GM19239 (cell line): Measurements from ENCODE around the gene TTC33.

Experiments
- DNase-seq: peaks from one replicate; pipeline ENCODE4 v3.0.0; 2011; ENCODE audit warnings: low spot score; ENCODE audit not compliant: insufficient read length
- FAIRE-seq: peaks from 2 replicates; lab custom pipeline; 2011; peaks lifted over from hg19 to GRCh38; lab: Jason Lieb, UNC

Gene TTC33

DNA sequence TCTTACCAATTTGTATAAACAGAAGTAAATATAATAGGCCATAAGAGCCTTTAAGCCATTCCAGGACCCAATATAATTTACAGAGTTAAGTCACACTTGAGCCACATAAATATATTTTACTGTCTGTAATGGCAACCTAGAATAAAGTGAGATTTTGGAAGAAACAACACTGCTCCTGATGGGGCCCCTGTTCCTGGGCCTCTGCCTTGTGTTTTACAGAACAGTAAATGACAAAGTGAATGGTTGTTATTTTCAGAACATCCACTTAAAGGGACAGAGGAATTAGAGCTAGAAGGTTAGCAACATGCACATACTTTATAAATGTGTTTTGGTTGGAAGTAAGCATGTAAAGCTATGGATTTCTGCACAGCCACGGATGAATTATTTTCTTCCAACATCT is 72.5 kb downstream of the TTC33 start:
- FAIRE-seq: peak; percentile 11

DNA sequence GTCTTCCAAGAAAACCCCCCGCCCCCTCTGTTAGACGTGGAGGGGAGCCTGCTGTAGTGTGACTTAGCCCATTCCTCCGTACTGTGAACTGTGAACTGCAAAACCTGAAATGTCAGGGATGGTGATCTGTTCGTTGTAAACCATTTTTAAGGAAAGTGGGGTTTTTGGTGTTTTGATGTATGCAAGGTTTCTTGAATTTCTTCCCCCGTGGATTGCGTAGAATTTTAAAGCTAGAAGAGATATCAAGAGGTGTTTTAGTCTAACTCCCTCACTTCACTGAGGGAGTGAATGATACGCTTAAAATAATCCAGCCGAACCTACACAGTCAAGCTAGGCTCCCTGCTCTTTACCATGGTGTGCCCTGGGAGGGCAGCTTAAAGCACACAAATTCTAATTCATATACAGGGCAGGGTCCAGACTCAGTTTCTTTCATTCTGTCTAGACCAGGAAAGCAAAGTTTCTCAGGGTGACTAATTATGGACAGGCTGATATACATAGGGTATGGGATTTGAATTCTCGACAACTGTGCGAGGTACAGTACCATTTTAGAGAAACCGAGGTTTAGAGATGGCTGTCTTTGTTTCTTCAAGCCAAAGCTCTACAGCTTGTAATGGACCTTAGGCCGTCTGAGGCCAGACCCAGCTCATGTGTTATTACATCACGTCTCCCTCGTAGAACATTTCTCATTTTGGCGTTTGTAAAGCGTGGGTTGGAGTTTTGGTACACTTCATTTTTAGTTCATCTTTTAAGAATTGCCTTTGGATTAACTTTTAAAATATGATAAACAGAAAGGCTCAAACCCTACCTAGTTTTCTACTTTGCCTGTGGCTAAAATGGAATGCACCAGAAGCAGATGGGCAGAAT is 73.4 kb downstream of the TTC33 start:
- DNase-seq: no peak
- no peak for FAIRE-seq

More for the DNA sequence above, 72.5 kb downstream of the TTC33 start:
- DNase-seq: no peak

DNA sequence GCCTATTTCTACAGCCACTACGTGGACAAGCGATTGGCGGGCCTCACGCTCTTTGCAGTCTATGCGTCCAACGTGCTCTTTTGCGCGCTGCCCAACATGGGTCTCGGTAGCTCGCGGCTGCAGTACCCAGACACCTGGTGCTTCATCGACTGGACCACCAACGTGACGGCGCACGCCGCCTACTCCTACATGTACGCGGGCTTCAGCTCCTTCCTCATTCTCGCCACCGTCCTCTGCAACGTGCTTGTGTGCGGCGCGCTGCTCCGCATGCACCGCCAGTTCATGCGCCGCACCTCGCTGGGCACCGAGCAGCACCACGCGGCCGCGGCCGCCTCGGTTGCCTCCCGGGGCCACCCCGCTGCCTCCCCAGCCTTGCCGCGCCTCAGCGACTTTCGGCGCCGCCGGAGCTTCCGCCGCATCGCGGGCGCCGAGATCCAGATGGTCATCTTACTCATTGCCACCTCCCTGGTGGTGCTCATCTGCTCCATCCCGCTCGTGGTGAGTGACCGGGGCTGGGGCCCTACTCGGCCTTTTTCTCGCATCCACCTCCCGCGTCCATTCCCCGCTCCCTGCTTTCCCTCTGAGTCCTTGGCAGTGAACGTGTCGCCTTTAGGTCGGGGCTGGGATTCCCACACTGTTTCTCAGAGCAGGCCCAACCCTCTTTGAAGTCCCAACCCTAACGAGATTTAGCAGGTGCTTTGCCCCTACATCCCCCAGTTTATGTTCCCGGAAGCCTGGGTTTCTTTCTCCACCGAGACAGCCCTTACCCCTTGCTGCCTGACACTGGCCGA is 74.2 kb downstream of the TTC33 start:
- no peak for FAIRE-seq
- DNase-seq: no peak

DNA sequence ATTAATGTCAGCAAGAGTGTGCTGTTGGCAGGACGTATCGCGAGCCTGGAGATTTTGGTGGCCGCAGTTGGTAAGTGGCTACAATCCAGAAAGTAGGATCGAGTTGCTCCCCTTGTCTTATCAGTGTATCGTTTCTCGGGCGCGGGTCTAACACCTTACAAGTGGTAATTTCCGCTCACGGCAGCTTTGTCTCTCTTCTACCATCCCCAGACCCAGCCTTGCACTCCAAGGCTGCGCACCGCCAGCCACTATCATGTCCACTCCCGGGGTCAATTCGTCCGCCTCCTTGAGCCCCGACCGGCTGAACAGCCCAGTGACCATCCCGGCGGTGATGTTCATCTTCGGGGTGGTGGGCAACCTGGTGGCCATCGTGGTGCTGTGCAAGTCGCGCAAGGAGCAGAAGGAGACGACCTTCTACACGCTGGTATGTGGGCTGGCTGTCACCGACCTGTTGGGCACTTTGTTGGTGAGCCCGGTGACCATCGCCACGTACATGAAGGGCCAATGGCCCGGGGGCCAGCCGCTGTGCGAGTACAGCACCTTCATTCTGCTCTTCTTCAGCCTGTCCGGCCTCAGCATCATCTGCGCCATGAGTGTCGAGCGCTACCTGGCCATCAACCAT is 74.9 kb downstream of the TTC33 start:
- DNase-seq (no peak), FAIRE-seq (no peak)

DNA sequence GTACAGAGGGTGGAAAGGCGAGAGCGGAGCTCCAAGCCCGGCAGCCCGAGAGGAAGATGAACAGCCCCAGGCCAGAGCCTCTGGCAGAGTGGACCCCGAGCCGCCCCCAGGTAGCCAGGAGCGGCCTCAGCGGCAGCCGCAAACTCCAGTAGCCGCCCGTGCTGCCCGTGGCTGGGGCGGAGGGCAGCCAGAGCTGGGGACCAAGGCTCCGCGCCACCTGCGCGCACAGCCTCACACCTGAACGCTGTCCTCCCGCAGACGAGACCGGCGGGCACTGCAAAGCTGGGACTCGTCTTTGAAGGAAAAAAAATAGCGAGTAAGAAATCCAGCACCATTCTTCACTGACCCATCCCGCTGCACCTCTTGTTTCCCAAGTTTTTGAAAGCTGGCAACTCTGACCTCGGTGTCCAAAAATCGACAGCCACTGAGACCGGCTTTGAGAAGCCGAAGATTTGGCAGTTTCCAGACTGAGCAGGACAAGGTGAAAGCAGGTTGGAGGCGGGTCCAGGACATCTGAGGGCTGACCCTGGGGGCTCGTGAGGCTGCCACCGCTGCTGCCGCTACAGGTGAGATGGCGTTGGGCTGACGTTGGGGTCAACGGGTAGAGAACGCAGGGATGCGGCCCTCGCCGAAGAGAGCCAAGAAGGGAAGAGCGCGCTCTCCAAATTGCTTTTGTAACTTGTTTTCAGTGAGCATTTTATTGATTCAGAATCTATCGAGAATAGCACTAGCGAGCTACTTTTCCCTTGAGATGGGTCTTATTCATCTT is 75.7 kb downstream of the TTC33 start, which contains the start of gene PTGER4:
Gene PTGER4, plus strand, starts transcription at position 3 of the 769 bp plus-strand sequence. CDS start 1,079 bp downstream, outside the sequence.
- FAIRE-seq: no peak
- no peak for DNase-seq

DNA sequence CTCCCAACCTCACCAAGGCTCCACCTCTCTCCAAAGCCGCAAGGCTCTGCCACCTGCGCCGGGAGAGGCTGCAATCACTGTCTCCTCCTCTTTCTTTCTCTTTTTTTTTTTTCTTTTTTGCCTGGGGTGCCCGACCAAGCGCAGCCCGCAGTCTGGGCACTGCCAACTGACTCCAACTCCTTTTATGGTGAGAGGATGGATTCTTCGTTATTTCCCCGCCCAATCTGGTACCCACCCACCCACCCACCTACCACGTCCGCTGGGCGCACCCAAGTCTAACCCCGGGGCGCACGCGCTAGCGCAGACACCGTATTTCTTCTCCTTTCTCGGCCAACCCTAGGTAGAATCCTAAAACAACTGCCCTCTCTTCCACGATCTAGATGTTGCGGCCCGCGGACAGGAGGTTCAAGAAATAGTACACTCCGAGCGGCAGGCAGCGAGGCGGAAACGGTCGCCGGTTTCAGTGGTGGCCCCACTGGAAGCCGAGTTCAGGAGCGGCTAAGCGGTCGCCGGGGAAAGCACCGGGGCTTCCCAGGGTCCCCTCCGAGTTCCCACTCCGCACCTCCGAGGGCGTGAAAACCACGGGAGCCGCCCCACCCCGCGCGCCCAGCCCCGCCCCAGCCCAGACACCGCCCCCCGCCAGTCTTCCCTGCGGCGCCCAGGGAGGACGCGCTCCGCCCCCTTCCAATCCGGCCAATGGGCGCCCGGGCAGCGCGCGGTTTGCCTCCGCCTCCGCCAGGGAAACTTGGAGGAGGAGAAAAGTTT is 76.4 kb downstream of the TTC33 start:
- DNase-seq: peak; percentile 46
- no peak for FAIRE-seq

DNA sequence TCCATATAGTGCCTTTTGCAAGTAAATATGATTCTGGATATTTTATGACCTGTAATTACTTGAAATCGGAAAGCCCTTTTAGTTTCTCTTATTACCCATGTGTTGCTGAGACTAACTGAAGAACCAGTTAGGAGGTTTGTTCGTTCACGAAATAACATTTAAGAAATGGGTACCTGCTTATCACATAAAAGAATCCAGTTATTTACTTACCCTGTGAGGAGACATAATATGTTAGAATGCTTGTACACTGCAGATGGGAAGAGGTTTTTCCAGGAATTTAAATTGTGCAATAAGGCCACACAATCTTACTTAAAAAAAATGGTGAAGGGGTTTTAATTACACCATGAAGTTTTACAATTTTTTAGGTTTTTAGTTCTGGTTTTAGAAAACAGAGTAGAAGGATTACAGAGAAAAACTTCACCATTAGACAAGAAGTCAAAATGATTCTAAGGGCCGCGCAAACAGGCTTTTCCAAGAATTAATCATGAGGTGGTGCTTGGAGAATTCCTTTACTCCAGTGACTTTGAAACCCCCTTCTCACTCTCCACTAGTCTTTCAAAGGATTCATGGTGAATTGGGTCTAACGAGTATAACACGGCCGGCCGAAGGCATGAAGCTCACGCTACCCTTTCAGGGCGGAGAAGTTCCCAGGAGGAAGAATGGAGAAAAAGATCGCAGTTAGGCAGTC is 77.2 kb downstream of the TTC33 start:
- DNase-seq: no peak
- no peak for FAIRE-seq

DNA sequence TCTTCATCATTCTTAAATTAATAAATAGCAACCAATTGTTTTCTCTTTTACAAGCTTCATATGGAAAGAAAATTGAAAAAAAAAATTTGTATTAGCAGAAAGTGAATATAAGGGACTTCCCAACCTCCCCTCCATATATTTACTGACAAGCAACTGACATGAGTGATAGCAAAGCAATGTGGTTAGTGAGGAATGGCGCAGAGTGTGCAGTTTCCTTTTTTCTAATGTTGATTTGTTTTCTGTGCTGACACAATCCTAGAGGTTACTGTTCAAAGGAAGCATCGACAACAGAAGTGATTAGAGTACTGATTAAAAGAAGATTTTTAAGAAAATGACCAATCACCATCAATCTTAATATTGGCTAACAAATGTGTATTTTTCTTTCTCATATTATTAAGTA is 77.7 kb downstream of the TTC33 start:
- no peak for FAIRE-seq
- DNase-seq: no peak

DNA sequence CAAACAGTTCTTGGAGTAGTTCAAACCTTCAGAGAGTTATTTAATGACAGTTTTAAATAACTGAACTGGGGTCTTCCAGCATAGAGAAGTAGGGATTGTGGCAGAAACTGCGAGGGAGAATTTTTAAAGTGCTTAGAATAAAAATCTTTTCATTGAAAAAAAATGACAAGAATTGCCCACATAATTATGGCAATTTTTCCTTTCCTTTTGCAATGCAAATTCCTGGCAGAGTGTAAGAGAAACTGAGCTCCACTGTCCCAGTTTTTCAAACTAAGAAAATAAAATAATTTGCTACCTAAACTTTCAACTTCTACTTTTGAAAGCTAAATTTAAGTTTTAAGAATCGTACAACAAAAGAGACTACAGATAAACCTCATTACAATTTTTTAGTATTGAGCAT is 78.3 kb downstream of the TTC33 start:
- no peak for FAIRE-seq
- no peak for DNase-seq

DNA sequence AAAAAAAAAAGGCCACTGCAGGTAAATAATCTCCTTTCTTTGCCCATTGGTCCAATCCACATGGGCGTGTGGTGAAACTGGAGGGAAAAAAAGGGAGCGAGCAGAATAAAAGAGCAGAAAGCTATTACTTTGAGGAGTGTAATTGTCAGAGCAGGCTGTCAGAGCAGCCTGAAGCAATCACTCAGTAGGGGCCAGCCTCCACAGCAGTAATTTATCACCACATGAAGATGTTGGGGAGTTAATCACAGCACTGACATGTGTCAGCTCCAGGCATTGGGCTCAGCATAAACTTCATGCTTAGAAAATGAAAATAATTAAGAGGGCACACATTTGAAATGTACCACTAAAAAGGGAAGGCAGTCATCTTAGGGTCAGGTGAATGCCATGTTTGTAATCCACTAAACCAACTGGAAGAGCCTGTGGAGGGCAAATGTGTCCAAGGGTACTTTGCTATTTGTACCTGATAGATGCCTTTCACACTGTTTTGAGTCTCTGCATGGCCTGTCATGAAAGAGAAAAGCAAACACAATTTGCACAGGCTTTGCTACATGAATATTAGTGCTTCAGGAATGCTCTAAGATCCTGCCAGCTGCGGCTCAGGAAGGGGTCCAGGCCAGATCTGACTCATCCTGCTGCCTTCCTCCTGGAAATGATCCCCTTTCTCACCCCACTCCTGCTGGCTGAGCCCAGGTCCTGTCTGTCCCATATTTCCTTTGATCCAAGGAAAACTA is 79.0 kb downstream of the TTC33 start:
- DNase-seq: no peak
- FAIRE-seq: no peak

DNA sequence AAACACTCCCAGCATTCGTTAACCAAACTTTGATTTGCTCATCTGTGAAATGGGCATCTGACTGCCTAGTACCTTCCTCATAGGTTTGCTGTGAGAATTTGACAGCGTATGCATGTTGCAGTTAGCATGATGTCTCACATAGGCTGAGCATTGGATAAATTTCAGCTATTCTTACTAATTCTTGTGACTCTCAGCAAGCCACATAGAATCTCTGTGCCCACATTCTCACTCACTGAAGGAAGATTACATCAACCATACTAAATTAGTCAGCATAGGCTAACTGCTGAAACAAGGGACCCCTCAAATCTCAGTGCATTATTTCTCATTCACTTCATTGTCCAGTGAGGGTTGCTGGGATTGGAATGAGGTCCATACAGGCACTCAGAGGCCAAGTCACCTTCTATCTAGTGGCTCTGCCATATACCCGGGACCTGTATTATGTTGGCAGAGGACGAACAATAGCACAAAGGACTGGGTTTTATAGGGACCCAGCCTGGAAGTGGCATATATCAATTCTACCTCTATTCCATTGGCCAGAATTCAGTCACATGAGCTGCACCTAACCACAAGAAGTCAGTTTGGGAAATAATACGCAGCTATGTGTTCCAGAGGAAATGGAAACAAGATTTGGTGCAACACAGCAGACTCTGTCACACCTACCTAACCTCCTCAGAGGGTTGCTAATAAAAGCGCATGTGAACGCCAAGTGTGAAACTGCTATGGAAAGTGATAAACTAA is 80.2 kb downstream of the TTC33 start:
- FAIRE-seq: peak; percentile 23
- no peak for DNase-seq

DNA sequence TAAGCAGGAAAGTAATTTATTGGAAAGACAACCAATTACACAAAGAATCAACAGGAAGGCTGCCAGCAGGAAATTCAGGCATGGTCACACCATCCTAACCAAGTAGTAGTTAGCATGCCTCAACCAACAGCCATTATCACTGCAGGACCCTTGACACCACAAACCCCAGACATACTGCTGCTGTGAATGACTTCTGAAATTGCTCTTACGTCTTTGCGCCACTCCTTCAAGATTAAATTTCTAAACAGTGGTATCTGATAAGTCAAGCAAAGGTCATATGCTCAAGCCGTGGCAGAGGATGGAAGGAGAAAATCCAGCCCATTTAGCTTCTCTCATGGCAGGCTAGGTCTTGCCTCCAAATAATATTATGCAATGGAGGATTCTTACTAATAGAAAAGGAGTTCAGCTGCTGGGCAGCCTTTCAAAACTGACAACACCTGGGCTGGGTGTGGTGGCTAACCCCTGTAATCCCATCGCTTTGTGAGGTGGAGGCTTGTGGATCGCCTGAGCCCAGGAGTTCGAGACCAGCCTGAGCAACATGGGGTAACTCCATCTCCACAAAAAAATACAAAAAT is 81.0 kb downstream of the TTC33 start:
- DNase-seq: no peak
- no peak for FAIRE-seq

DNA sequence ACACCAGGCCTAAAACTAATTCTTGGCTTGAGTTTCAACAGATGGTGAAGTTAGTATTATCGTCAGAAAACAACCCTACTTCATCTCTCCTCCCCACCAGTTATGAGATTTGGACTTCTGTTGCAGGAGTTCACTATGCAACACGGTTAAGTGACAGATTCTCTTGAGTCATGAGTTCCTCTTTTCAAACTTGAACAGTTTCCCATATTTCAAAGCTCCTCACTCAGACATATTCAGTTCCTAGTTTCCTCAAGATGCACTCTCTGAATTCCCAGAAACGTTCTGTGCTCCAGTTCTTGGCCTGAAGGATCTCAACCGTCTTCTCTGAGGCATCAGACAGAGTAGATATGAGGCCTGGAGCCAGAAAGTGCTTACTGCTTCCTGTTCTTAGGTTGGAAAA is 83.3 kb downstream of the TTC33 start:
- FAIRE-seq (no peak), DNase-seq (no peak)

DNA sequence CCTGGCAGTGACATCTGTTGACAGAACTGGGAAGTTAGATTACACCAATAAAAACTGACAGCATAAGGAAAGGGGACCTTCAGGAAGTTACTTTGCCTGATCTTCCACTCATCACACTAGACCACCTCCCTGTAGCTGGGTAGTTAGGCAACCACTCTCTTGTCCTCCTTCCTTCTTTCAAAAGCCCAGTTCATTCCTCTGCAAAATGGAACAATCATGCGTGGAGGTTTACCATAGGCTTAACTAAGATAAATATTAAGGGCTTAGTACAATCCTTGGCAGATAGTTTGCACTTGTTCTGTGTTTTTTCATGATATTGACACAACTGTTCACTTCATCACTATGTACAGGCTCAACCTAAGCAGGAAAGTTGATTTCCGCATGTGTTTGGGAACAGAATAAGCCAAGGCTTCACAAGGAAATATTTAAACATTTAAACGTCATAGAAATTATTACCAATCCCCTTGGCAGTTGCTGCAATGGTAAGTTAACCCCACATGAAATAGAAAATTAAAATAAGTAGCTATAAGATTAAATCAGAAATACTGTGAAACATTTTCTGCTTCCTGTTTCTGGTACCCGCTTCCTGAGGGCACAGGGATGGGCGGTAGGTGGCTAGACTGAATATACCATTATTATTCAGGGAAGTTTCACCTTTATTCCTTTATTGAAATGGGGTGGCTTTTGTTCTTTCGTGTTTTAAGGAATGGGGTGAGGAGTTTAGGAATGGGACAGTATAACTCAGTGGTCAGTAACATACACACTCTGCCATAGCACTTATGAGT is 86.0 kb downstream of the TTC33 start:
- DNase-seq (no peak), FAIRE-seq (no peak)

DNA sequence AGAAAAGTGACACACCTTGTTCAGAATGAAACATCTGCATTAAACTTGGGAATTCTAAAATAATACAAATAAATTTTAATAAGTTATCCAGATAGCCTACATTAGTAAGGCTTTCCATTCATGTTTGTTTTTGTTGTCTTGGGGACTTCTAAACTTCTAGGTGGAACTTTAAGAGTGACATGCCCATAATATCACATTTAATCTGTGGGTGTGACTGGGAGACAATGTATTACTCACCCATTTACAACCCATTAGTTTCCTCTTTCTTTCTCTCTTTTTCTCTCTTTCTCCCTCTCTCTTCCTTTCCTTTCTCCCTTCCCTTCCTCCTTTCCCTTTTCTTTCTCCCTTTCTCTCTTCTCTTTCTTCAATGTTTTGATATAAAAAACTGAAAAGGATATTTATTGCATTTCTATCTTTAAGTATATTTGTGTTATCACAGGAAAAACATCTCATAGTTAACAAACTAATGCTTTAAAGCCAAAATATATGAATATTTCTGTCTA is 88.5 kb downstream of the TTC33 start:
- DNase-seq: no peak
- FAIRE-seq: no peak

DNA sequence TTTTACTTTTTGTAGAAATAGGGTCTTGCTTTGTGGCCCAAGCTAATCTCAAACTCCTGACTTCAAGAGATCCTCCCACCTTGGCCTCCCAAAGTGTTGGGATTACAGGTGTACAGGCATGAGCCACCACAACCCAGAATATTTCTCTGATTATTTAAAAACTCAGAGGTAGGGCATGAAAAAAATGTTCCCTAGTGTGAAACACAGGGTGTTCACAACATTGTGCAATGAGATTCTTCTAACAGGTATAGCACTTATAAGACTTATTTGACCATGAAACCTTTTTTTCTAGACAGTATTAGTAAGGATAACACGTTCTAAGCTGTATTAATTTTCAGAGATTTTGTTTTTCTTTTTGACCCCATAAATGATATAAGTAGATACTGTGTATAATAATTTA is 89.1 kb downstream of the TTC33 start:
- FAIRE-seq (no peak), DNase-seq (no peak)
